Measurements from ENCODE around the gene SH3BP4.

GRCh38 chr2:235011607-235011928 lies 59.8 kb downstream of the SH3BP4 start:
- TF ChIP-seq POLR2AphosphoS5 (IDR thresholded peaks at IDR 0.05; ENCODE audit: low read depth, low read length), result no peak
- TF ChIP-seq TAF1 (IDR thresholded peaks at IDR 0.05; ENCODE audit: low read depth, low read length), result no peak
- TF ChIP-seq POLR2A (IDR thresholded peaks at IDR 0.05; ENCODE audit: low read depth, low read length), result no peak
- no peak for TF ChIP-seq SPI1 (IDR thresholded peaks at IDR 0.05; ENCODE audit: low read depth, low read length)
